H1 (cell line): ENCODE results near the gene ACACB. TPM values are rescaled to one million over a fixed set of nuclear protein-coding genes. Genes with fewer than 3 reads are reported as not detected.

Experiments used
- CTCF ChIA-PET: fragments of 300-600 bp; sonication (Branson Sonifier 250); formaldehyde crosslinking; loops from one replicate; lab custom pipeline; 2021; ENCODE audit not compliant: partially characterized antibody; lab: Charles Lee
- POLR2A ChIA-PET: fragments of 300-600 bp; sonication (Branson Sonifier 250); formaldehyde crosslinking; loops from one replicate; lab custom pipeline; 2021; ENCODE audit warnings: inconsistent platforms; ENCODE audit not compliant: partially characterized antibody; lab: Charles Lee
- DNase-seq, 2 experiments: peaks; one replicate each; pipeline versions ENCODE4 v3.0.0 to v3.0.0-alpha.2; 2010 to 2022; ENCODE audit warnings: low spot score in 2 of 2, low read depth in 1 of 2, mixed read lengths in 1 of 2
- FAIRE-seq: peaks from 2 replicates; lab custom pipeline; 2011; peaks lifted over from hg19 to GRCh38; lab: Jason Lieb, UNC
- H2AFZ ChIP-seq: 2 replicates; pipeline ENCODE4 v1.8.1; 2012; ENCODE audit warnings: low read length, inconsistent platforms
- H2AK5ac ChIP-seq: 2 replicates; pipeline ENCODE4 v1.6.1; 2013; ENCODE audit warnings: low read depth, low read length
- H2BK120ac ChIP-seq: replicated peaks from 2 replicates; pipeline ENCODE3; 2013; ENCODE audit warnings: low read depth, low read length, inconsistent platforms
- H2BK12ac ChIP-seq: 2 replicates; pipeline ENCODE4 v1.6.1; 2013; ENCODE audit warnings: low read depth, low read length
- H2BK15ac ChIP-seq: 2 replicates; pipeline ENCODE4 v1.6.1; 2013; ENCODE audit warnings: low read length
- H2BK20ac ChIP-seq: 2 replicates; pipeline ENCODE4 v1.6.1; 2013; ENCODE audit warnings: low read length
- H2BK5ac ChIP-seq: 2 replicates; pipeline ENCODE4 v1.6.1; 2013; ENCODE audit warnings: low read depth, low read length
- H3K14ac ChIP-seq: 2 replicates; pipeline ENCODE4 v1.6.1; 2013; ENCODE audit warnings: inconsistent platforms; ENCODE audit not compliant: insufficient read length
- H3K18ac ChIP-seq: 2 replicates; pipeline ENCODE4 v1.6.1; 2013; ENCODE audit warnings: low read length; ENCODE audit errors: extremely low read depth
- H3K23ac ChIP-seq: 2 replicates; pipeline ENCODE4 v1.6.1; 2013; ENCODE audit warnings: inconsistent platforms; ENCODE audit not compliant: insufficient read length
- H3K23me2 ChIP-seq: 2 replicates; pipeline ENCODE4 v1.6.1; 2013; ENCODE audit warnings: low read depth, low read length
- H3K27ac ChIP-seq: 2 replicates; pipeline ENCODE4 v1.6.1; 2011; ENCODE audit warnings: low read depth, low read length, inconsistent platforms
- H3K27me3 ChIP-seq, 4 experiments: replicated peaks in 1 of 4; 1 replicate in 1 of 4; 2 replicates in 3 of 4; pipeline versions ENCODE4 v1.6.1 to v1.8.1; 2011 to 2013; ENCODE audit warnings: low read length in 3 of 4, mild to moderate bottlenecking in 3 of 4, inconsistent platforms in 2 of 4, mixed read lengths in 2 of 4, moderate library complexity in 1 of 4; ENCODE audit not compliant: control insufficient read depth in 3 of 4, insufficient read depth in 3 of 4; ENCODE audit errors: extremely low read depth in 1 of 4
- H3K36me3 ChIP-seq, 4 experiments: 2 replicates each; pipeline versions ENCODE4 v1.6.1 to v1.8.1; 2011 to 2013; ENCODE audit warnings: mild to moderate bottlenecking in 4 of 4, low read length in 3 of 4, moderate library complexity in 2 of 4, control low read depth in 1 of 4, inconsistent platforms in 1 of 4; ENCODE audit not compliant: insufficient read depth in 4 of 4, control insufficient read depth in 2 of 4
- H3K4ac ChIP-seq: replicated peaks from 2 replicates; pipeline ENCODE3; 2013; ENCODE audit warnings: low read length, low read depth, mixed read lengths, inconsistent platforms; ENCODE audit not compliant: insufficient read length
- H3K4me1 ChIP-seq, 4 experiments: replicated peaks in 1 of 4; 1 replicate in 1 of 4; 2 replicates in 3 of 4; pipeline versions ENCODE4 v1.6.1 to v1.8.1; 2011 to 2013; ENCODE audit warnings: low read length in 3 of 4, inconsistent platforms in 2 of 4, mixed read lengths in 1 of 4; ENCODE audit not compliant: insufficient read depth in 4 of 4, control insufficient read depth in 3 of 4
- H3K4me2 ChIP-seq, 2 experiments: 2 replicates each; pipeline versions ENCODE4 v1.6.1 to v1.8.1; 2011 to 2013; ENCODE audit warnings: low read depth in 2 of 2, low read length in 2 of 2, control low read depth in 1 of 2, inconsistent platforms in 1 of 2, mild to moderate bottlenecking in 1 of 2; ENCODE audit not compliant: insufficient read depth in 1 of 2
- H3K4me3 ChIP-seq, 4 experiments: fragments of 200-600, 300-600 bp in 1 of 4; sonication (generic), shearing (Covaris generic), sonication (Bioruptor Twin) in 1 of 4; 2 replicates each; pipeline versions ENCODE4 v1.5.1 to v1.8.1; 2011 to 2016; ENCODE audit warnings: low read length in 4 of 4, low read depth in 3 of 4, control low read depth in 2 of 4, inconsistent platforms in 2 of 4, mild to moderate bottlenecking in 2 of 4, mixed read lengths in 1 of 4, moderate library complexity in 1 of 4; ENCODE audit not compliant: insufficient read depth in 2 of 4; ENCODE audit errors: extremely low read depth in 1 of 4
- H3K56ac ChIP-seq: replicated peaks from 2 replicates; pipeline ENCODE3; 2013; ENCODE audit warnings: low read depth, mild to moderate bottlenecking, mixed read lengths, low read length, inconsistent platforms; ENCODE audit not compliant: insufficient read length
- H3K79me1 ChIP-seq: 2 replicates; pipeline ENCODE4 v1.6.1; 2013; ENCODE audit warnings: low read depth, low read length, control low read depth
- H3K79me2 ChIP-seq, 2 experiments: 2 replicates each; pipeline versions ENCODE4 v1.6.1 to v1.8.1; 2012 to 2013; ENCODE audit warnings: low read length in 2 of 2, mild to moderate bottlenecking in 2 of 2, inconsistent platforms in 1 of 2; ENCODE audit not compliant: insufficient read depth in 2 of 2, control insufficient read depth in 1 of 2
- H3K9ac ChIP-seq, 4 experiments: replicated peaks in 1 of 4; 1 replicate in 1 of 4; 2 replicates in 3 of 4; pipeline versions ENCODE4 v1.6.1 to v1.8.1; 2011 to 2013; ENCODE audit warnings: low read depth in 3 of 4, low read length in 3 of 4, control low read depth in 2 of 4, mild to moderate bottlenecking in 2 of 4, moderate library complexity in 2 of 4, inconsistent platforms in 1 of 4; ENCODE audit errors: extremely low read depth in 1 of 4
- H3K9me3 ChIP-seq, 2 experiments: 2 replicates each; pipeline versions ENCODE4 v1.6.1 to v1.8.1; 2012 to 2013; ENCODE audit warnings: mild to moderate bottlenecking in 2 of 2, moderate library complexity in 2 of 2, control low read depth in 1 of 2, inconsistent platforms in 1 of 2, low read depth in 1 of 2, low read length in 1 of 2, mixed read lengths in 1 of 2; ENCODE audit not compliant: insufficient read depth in 2 of 2
- H4K20me1 ChIP-seq, 2 experiments: replicated peaks in 1 of 2; 2 replicates each; pipeline versions ENCODE3 to v1.8.1; 2011 to 2013; ENCODE audit warnings: inconsistent platforms in 2 of 2, low read length in 2 of 2, mild to moderate bottlenecking in 1 of 2; ENCODE audit not compliant: insufficient read depth in 2 of 2, control insufficient read depth in 1 of 2
- H4K5ac ChIP-seq: 2 replicates; pipeline ENCODE4 v1.6.1; 2013; ENCODE audit warnings: low read length, low read depth, mixed read lengths, inconsistent platforms; ENCODE audit not compliant: insufficient read length
- H4K8ac ChIP-seq: 2 replicates; pipeline ENCODE4 v1.8.0; 2013; ENCODE audit warnings: mild to moderate bottlenecking, moderate library complexity, low read length, inconsistent platforms; ENCODE audit not compliant: insufficient read depth; ENCODE audit errors: extremely low read depth
- H4K91ac ChIP-seq: replicated peaks from 2 replicates; pipeline ENCODE3; 2013; ENCODE audit warnings: low read length, mixed read lengths, inconsistent platforms; ENCODE audit not compliant: insufficient read length
- RBBP5 ChIP-seq: IDR thresholded peaks from 2 replicates; pipeline ENCODE4 v1.7.1; 2012; ENCODE audit warnings: low read depth, mild to moderate bottlenecking, inconsistent platforms, low read length, moderate library complexity, borderline replicate concordance
- TAF7 ChIP-seq: optimal IDR thresholded peaks from 2 replicates; pipeline ENCODE3; 2011; ENCODE audit warnings: low read depth, mild to moderate bottlenecking, inconsistent platforms, low read length, moderate library complexity, borderline replicate concordance
- whole genome bisulfite sequencing, 2 experiments: shearing (Covaris generic) in 1 of 2; methylation state at CpG; one replicate each; pipeline versions ENCODE4 v1.1.6 to v1.1.7; 2013 to 2015; ENCODE audit warnings: low lambda C conversion rate in 2 of 2, mixed read lengths in 2 of 2, inconsistent platforms in 1 of 2, low coverage in 1 of 2, missing lambda C conversion rate in 1 of 2; ENCODE audit not compliant: insufficient replicate concordance in 2 of 2, insufficient coverage in 1 of 2, insufficient read length in 1 of 2; ENCODE audit errors: extremely low coverage in 1 of 2, missing lambda C conversion rate in 1 of 2; 5-methylcytosine and 5-hydroxymethylcytosine counted together
- polyA plus RNA-seq, 7 experiments: library from polyadenylated mRNA; depleted of rRNA in 3 of 7; stranded (reverse) in 5 of 7; unstranded in 2 of 7; fragments of >200 nt in 5 of 7; fragments of 200-250 nt in 2 of 7; gene quantifications; 1 replicate in 5 of 7; 2 replicates in 1 of 7; 4 replicates in 1 of 7; pipeline versions ENCODE4 v1.2.1 to v1.2.3, GENCODE V29; 2011 to 2013; ENCODE audit warnings: missing spikeins in 2 of 7, mixed read lengths in 2 of 7
- total RNA-seq: library from RNA; stranded (reverse); fragmentation: NEBNext Ultra II Directional; extraction: Animal tissue kit (Norgen Biotek cat#: 25700); gene quantifications from 2 replicates; pipeline ENCODE4 v1.2.1, GENCODE V29; 2021

ACACB gene
- total and polyA plus RNA-seq, 2 of the 8 experiments (the other 6 are each of a cell fraction or from before 2014, with no cell fraction given) = 5.8 to 15.3 TPM

- no peaks in the 10 kb centered on the region for H3K23me2 ChIP-seq
- 82% methylated on average over 8 of the region's 8 CpGs; no CpG with 5 or more reads in 1 of the 2 experiments for WGBS, 2 experiments
- no peak overlapping the region for H2BK12ac ChIP-seq
- no peak for FAIRE-seq
- no peak overlapping the region for H2BK120ac ChIP-seq
- no peaks in the 10 kb centered on the region for H4K20me1 ChIP-seq
- POLR2A ChIA-PET = interaction anchor here (0.8 kb wide), 1 partner anchor 8 kb away, joined by 3 read pairs; no protein-coding TSS in a partner anchor
- no peak for TF ChIP-seq TAF7
- no peak for TF ChIP-seq RBBP5
- no peak overlapping the region for H2BK5ac ChIP-seq
- no peak overlapping the region for H2AFZ ChIP-seq
- H3K4me1 ChIP-seq = no peaks in the 10 kb centered on the region; a peak in 1 of 7 replicates
- H3K36me3 ChIP-seq = peaks cover 0 to 11% (median 0%) of the 10 kb centered on the region in 4 experiments; a peak in 1 of 8 replicates
- no peak overlapping the region for H3K18ac ChIP-seq
- no peak overlapping the region for H3K56ac ChIP-seq
- H3K27ac ChIP-seq = no peak overlapping the region
- H3K4ac ChIP-seq = no peak overlapping the region
- no peak overlapping the region for H2BK15ac ChIP-seq
- no peak overlapping the region for H4K91ac ChIP-seq
- no peak overlapping the region for H3K4me2 ChIP-seq
- H2AK5ac ChIP-seq = no peak overlapping the region
- H3K9ac ChIP-seq = no peak overlapping the region
- H3K27me3 ChIP-seq = 0 out of 7 replicates have a peak, but pooled peaks cover 0 to 2% (median 0%) of the 10 kb centered on the region in 4 experiments
- H4K5ac ChIP-seq = no peak overlapping the region
- no peak overlapping the region for H3K23ac ChIP-seq
- H3K79me2 ChIP-seq = no peaks in the 10 kb centered on the region
- no peak overlapping the region for H2BK20ac ChIP-seq
- no peaks in the 10 kb centered on the region for H3K79me1 ChIP-seq
- DNase-seq = no peak
- H3K4me3 ChIP-seq = no peak overlapping the region
- no peak overlapping the region for H4K8ac ChIP-seq
- CTCF ChIA-PET = interaction anchor here (0.7 to 2.1 kb wide), 8 partner anchors 9 to 144 kb away, joined by 3 to 6 read pairs (median 4); no protein-coding TSS in a partner anchor
- H3K9me3 ChIP-seq = peaks cover 9 to 15% of the 10 kb centered on the region in 2 experiments; a peak in 2 of 4 replicates
- H3K14ac ChIP-seq = no peak overlapping the region
Measured at GRCh38 chr12:109256011-109256410, 139.6 kb downstream of the ACACB start.
